BLaER1 (cell line): Measurements from ENCODE around the gene MAGI2.

Experiments used
- H3K27ac ChIP-seq: shearing (Covaris generic); formaldehyde crosslinking; 2 replicates; pipeline ENCODE4 v1.8.1; 2022
- H3K27me3 ChIP-seq: shearing (Covaris generic); formaldehyde crosslinking; 2 replicates; pipeline ENCODE4 v1.8.1; 2022
- H3K36me3 ChIP-seq: shearing (Covaris generic); formaldehyde crosslinking; 2 replicates; pipeline ENCODE4 v1.8.1; 2022
- H3K4me1 ChIP-seq: shearing (Covaris generic); formaldehyde crosslinking; 2 replicates; pipeline ENCODE4 v1.8.1; 2022
- H3K4me2 ChIP-seq: shearing (Covaris generic); formaldehyde crosslinking; 2 replicates; pipeline ENCODE4 v1.8.1; 2022
- H3K4me3 ChIP-seq: shearing (Covaris generic); formaldehyde crosslinking; 2 replicates; pipeline ENCODE4 v1.8.1; 2022
- H3K9ac ChIP-seq: shearing (Covaris generic); formaldehyde crosslinking; 2 replicates; pipeline ENCODE4 v1.8.1; 2022
- H3K9me3 ChIP-seq: shearing (Covaris generic); formaldehyde crosslinking; 2 replicates; pipeline ENCODE4 v1.8.1; 2022
- H4K20me1 ChIP-seq: shearing (Covaris generic); formaldehyde crosslinking; 2 replicates; pipeline ENCODE4 v1.8.1; 2022
- Cebpa-rat ChIP-seq: shearing (Covaris generic); IDR thresholded peaks from 2 replicates; pipeline ENCODE4 v1.8.1; 2022

MAGI2 gene

GRCh38 chr7:78642751-78643150 lies 810.7 kb downstream of the MAGI2 start:
- no peak for TF ChIP-seq Cebpa-rat
- Histone ChIP-seq H3K27ac (no peak overlapping the region), H3K9ac (no peak overlapping the region), H3K9me3 (no peaks in the 10 kb centered on the region), H3K36me3 (no peaks in the 10 kb centered on the region), H3K27me3 (no peaks in the 10 kb centered on the region), H3K4me3 (no peak overlapping the region), H3K4me2 (no peak overlapping the region), H3K4me1 (no peaks in the 10 kb centered on the region), H4K20me1 (no peaks in the 10 kb centered on the region)

- H3K27me3 ChIP-seq: no peaks in the 10 kb centered on the region
- H3K4me3 ChIP-seq: no peak overlapping the region
- no peaks in the 10 kb centered on the region for H3K36me3 ChIP-seq
- H3K4me1 ChIP-seq: no peaks in the 10 kb centered on the region
- H4K20me1 ChIP-seq: no peaks in the 10 kb centered on the region
- H3K9ac ChIP-seq: no peak overlapping the region
- H3K9me3 ChIP-seq: no peaks in the 10 kb centered on the region
- no peak overlapping the region for H3K4me2 ChIP-seq
- TF ChIP-seq Cebpa-rat: no peak
- no peak overlapping the region for H3K27ac ChIP-seq
Measured at GRCh38 chr7:78638364-78638763, 815.1 kb downstream of the MAGI2 start.

- TF ChIP-seq Cebpa-rat: no peak
- Histone ChIP-seq H3K9ac (no peak overlapping the region), H3K27me3 (no peaks in the 10 kb centered on the region), H3K27ac (no peak overlapping the region), H3K4me2 (no peak overlapping the region), H3K9me3 (no peaks in the 10 kb centered on the region), H3K4me1 (no peaks in the 10 kb centered on the region), H3K4me3 (no peak overlapping the region), H3K36me3 (no peaks in the 10 kb centered on the region), H4K20me1 (no peaks in the 10 kb centered on the region)
Measured at GRCh38 chr7:78636727-78637126, 816.7 kb downstream of the MAGI2 start.

GRCh38 chr7:78635026-78635793 lies 818.3 kb downstream of the MAGI2 start:
- Histone ChIP-seq H3K4me1 (peaks cover 12% of the 10 kb centered on the region), H3K4me3 (no peak overlapping the region), H3K27ac (no peak overlapping the region), H3K27me3 (no peaks in the 10 kb centered on the region), H4K20me1 (no peaks in the 10 kb centered on the region), H3K9me3 (no peaks in the 10 kb centered on the region), H3K36me3 (no peaks in the 10 kb centered on the region), H3K4me2 (no peak overlapping the region), H3K9ac (no peak overlapping the region)
- TF ChIP-seq Cebpa-rat: no peak

- Histone ChIP-seq H3K27me3 (no peaks in the 10 kb centered on the region), H3K9ac (no peak overlapping the region), H4K20me1 (no peaks in the 10 kb centered on the region), H3K9me3 (no peaks in the 10 kb centered on the region), H3K4me1 (peaks cover 16% of the 10 kb centered on the region), H3K4me3 (no peak overlapping the region), H3K4me2 (no peak overlapping the region), H3K27ac (no peak overlapping the region), H3K36me3 (no peaks in the 10 kb centered on the region)
- TF ChIP-seq Cebpa-rat: no peak
Measured at GRCh38 chr7:78634093-78634492, 819.4 kb downstream of the MAGI2 start.

GRCh38 chr7:78620920-78621319 lies 832.5 kb downstream of the MAGI2 start:
- no peak overlapping the region for H3K4me3 ChIP-seq
- peaks cover 4% of the 10 kb centered on the region; the same call in 1 of the 2 replicates for H3K4me1 ChIP-seq
- H3K9ac ChIP-seq: no peak overlapping the region
- H3K9me3 ChIP-seq: no peaks in the 10 kb centered on the region
- H3K27me3 ChIP-seq: no peaks in the 10 kb centered on the region
- TF ChIP-seq Cebpa-rat: no peak
- H4K20me1 ChIP-seq: no peaks in the 10 kb centered on the region
- no peak overlapping the region for H3K27ac ChIP-seq
- no peaks in the 10 kb centered on the region for H3K36me3 ChIP-seq
- no peak overlapping the region for H3K4me2 ChIP-seq

- Histone ChIP-seq H3K9ac (no peak overlapping the region), H3K27me3 (no peaks in the 10 kb centered on the region), H3K9me3 (no peaks in the 10 kb centered on the region), H4K20me1 (no peaks in the 10 kb centered on the region), H3K36me3 (no peaks in the 10 kb centered on the region), H3K4me2 (no peak overlapping the region), H3K27ac (no peak overlapping the region), H3K4me1 (no peaks in the 10 kb centered on the region), H3K4me3 (no peak overlapping the region)
- TF ChIP-seq Cebpa-rat: no peak
Measured at GRCh38 chr7:78616539-78616938, 836.9 kb downstream of the MAGI2 start.

- H3K9ac ChIP-seq: no peak overlapping the region
- H3K36me3 ChIP-seq: no peaks in the 10 kb centered on the region
- no peaks in the 10 kb centered on the region for H3K9me3 ChIP-seq
- no peak overlapping the region for H3K4me2 ChIP-seq
- no peak for TF ChIP-seq Cebpa-rat
- H3K27me3 ChIP-seq: no peaks in the 10 kb centered on the region
- no peaks in the 10 kb centered on the region for H3K4me1 ChIP-seq
- no peak overlapping the region for H3K27ac ChIP-seq
- no peaks in the 10 kb centered on the region for H4K20me1 ChIP-seq
- no peak overlapping the region for H3K4me3 ChIP-seq
Measured at GRCh38 chr7:78609281-78609680, 844.2 kb downstream of the MAGI2 start.

- no peak for TF ChIP-seq Cebpa-rat
- H4K20me1 ChIP-seq: no peaks in the 10 kb centered on the region
- H3K4me1 ChIP-seq: no peaks in the 10 kb centered on the region
Measured at GRCh38 chr7:78607099-78607498, 846.4 kb downstream of the MAGI2 start.

GRCh38 chr7:78605119-78605518 lies 848.3 kb downstream of the MAGI2 start:
- no peaks in the 10 kb centered on the region for H3K9me3 ChIP-seq
- no peaks in the 10 kb centered on the region for H4K20me1 ChIP-seq
- no peak for TF ChIP-seq Cebpa-rat
- H3K27ac ChIP-seq: no peak overlapping the region
- H3K27me3 ChIP-seq: no peaks in the 10 kb centered on the region
- no peak overlapping the region for H3K4me2 ChIP-seq
- no peak overlapping the region for H3K9ac ChIP-seq
- no peaks in the 10 kb centered on the region for H3K4me1 ChIP-seq
- H3K4me3 ChIP-seq: no peak overlapping the region
- H3K36me3 ChIP-seq: no peaks in the 10 kb centered on the region

More at GRCh38 chr7:78607099-78607498, 846.4 kb downstream of the MAGI2 start:
- Histone ChIP-seq H3K4me3 (no peak overlapping the region), H3K9me3 (no peaks in the 10 kb centered on the region), H3K36me3 (no peaks in the 10 kb centered on the region), H3K27me3 (no peaks in the 10 kb centered on the region), H3K27ac (no peak overlapping the region), H3K4me2 (no peak overlapping the region), H3K9ac (no peak overlapping the region)

GRCh38 chr7:78601728-78602127 lies 851.7 kb downstream of the MAGI2 start:
- H3K4me3 ChIP-seq: no peak overlapping the region
- no peak for TF ChIP-seq Cebpa-rat
- no peaks in the 10 kb centered on the region for H3K4me1 ChIP-seq
- H3K9me3 ChIP-seq: no peaks in the 10 kb centered on the region
- H3K9ac ChIP-seq: no peak overlapping the region
- H3K4me2 ChIP-seq: no peak overlapping the region
- H3K36me3 ChIP-seq: no peaks in the 10 kb centered on the region
- H3K27ac ChIP-seq: no peak overlapping the region
- H3K27me3 ChIP-seq: no peaks in the 10 kb centered on the region
- no peaks in the 10 kb centered on the region for H4K20me1 ChIP-seq
